ENCODE data around the gene LMOD1.
"Not testable (repeated sequence)": the region's sequence is repeated elsewhere in the genome, so short reads cannot be mapped to it uniquely, and the experiment has no call there.

Gene LMOD1

DNA sequence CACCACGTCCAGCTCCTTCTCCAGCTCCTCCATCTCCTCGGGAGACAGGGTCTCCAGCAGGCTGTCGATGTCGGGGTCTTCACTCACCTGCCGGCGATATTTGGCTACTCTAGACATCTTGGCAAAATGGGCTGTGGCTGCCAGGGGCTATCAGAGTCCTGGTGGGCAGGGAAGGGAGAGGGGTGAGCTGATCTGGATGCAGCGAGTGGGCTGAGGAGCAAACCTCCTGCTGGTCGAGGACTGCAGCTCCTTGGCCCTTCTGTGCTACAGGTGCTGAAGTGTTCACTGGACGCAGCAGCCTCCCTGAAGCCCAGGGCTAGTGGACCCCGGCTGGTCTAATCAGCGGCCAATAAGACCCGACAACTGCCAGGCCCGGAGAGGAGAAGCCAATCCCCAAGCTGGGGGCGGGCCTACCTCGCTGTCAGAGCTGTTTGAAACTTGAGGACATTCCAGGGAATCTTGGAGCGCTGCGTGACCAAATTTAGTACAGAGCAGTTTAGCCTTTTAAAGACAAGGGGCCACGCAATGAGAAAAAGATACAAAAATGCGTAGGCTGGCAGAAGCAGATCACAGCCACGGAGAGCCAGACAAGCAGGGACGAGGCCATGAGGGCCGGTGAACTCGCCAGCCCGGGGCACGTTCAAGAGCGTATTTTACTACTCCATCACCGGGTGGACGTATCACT lies at the start of gene LMOD1:
Gene LMOD1 (minus strand): TSS at position 325 of the 685 bp plus-strand sequence. CDS start 208 bp downstream, at position 117.
- no peak for DNase-seq

DNA sequence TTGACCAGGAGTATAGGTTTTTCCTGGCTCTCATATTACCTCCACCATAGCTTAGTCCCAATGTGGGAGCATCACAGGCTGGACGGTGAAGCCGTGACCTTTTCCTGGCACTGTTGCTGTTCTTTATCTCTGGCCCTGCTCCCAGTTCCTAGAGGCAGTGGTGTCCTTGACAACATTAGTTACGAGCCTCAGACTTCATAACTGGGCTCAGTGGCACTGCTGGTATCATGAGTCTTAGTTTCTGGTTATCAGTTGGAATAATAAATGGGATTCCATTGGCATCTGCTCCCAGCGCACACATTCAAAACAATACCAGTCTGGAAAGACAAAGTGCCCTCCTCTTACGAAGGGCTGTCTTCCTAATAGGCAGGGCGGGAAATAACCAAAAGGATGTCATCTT lies 44.1 kb upstream of the LMOD1 start:
- no peak for DNase-seq

DNA sequence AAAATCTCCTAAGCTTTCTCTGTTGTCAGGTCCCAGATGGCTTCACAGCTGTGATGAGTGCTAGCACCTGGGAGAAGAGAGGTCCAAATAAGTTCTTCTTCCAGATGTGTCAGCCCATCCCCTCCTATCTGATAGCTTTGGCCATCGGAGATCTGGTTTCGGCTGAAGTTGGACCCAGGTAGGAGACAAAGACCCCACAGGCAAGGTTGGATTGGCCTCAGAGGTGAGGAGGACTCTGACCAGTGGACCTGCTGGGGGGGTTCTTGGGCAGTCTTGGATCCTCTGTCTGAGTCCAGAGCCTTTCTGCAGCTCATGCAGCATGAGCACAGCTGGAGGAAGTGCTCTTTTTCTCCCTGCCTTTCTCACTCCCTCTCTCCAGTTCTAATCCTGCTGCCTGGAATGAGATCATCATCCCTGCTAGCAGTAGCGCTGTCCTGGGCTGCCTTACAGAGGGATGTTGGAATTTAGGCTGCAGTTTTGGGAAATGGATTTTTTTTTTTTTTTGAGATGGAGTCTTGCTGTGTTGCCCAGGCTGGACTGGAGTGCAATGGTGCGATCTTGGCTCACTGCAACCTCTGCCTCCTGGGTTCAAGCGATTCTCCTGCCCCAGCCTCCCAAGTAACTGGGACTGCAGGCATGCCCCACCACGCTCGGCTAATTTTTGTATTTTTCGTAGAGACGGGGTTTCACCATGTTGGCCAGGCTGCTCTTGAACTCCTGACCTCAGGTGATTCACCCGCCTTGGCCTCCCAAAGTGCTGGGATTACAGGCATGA lies 43.2 kb upstream of the LMOD1 start:
- DNase-seq, result no peak

DNA sequence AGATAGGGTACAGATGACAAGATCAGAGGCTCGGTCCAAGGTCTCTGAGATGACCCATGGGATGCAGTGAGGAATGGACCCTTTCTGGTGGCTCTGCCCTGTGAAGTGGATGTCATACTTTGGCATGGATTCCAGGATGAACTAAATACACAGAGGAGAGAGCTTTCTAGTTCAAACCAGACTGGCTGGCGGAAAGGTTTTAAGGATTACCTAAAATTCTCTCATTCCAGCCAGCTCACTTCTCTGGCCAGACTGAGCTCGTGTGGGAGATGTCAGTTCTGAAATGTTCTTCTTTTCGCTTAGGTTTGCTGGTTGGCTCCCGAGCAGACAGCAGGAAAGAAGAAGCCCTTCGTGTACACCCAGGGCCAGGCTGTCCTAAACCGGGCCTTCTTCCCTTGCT lies 42.3 kb upstream of the LMOD1 start:
- DNase-seq, result no peak

DNA sequence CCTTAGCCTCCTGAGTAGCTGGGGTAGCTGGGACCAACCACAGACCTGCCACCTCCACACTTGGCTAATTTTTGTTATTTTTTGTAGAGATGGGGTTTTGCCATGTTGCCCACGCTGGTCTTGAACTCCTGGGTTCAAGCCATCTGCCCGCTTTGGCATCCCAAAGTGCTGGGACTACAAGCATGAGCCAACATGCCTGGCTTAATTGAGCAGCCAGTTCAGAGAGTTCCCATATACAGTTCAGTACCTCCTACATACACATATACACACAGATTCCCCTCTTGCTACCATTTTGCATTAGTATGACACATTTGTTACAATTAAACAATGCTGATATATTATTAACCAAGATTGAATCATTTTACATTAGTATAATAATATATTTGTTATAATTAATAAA lies 39.0 kb upstream of the LMOD1 start:
- no peak for DNase-seq

GRCh38 chr1:201984446-201984845 lies 38.1 kb upstream of the LMOD1 start:
- DNase-seq, result no peak

GRCh38 chr1:201983380-201983805 lies 37.0 kb upstream of the LMOD1 start:
- no peak for DNase-seq

DNA sequence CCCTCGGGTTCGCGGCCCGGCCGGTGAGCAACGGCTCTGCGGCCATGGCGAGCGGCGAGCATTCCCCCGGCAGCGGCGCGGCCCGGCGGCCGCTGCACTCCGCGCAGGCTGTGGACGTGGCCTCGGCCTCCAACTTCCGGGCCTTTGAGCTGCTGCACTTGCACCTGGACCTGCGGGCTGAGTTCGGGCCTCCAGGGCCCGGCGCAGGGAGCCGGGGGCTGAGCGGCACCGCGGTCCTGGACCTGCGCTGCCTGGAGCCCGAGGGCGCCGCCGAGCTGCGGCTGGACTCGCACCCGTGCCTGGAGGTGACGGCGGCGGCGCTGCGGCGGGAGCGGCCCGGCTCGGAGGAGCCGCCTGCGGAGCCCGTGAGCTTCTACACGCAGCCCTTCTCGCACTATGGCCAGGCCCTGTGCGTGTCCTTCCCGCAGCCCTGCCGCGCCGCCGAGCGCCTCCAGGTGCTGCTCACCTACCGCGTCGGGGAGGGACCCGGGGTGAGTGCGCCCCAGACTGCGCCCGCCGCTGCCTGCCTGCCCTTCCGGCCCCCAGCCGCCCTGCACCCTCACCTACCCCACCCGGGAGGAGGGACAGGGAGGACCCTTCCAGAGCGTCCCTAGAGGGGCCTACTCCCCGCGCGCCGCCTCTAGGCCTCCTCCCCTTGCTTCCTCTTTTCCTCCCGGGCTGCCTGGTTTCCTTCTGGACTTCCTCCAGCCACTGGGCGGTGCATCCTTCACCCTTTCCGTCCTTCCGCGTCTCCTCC lies 36.5 kb upstream of the LMOD1 start, which contains the start of gene RNPEP:
Gene RNPEP (plus strand): TSS at position 26 of the 757 bp plus-strand sequence. CDS start 19 bp downstream, at position 45.
- no peak for DNase-seq

DNA sequence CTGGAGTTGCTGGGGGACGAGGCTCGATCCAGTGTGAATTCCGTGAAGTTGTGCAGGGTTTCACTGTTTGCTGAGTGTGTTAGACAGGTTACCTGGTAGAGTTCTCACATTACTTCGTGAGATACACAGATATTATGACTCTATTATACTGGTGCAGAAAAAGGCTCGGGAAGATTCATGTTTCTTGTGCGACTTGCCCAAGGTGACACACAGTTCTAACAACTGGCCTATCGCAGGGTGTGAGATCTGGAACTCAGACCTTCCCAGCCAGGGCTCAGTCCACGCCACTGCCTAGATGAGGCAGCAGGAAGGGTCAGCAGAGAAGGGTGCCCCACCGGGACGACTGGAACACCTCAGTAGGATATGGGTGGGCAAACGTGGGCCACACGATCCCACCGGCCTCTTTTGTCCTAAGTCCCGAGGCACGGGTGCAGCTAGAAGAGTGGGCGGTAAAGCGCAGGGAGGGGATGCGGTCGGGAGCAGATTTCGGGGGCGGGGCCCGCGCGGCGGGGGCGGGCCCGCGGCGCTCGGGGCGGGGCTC lies 35.8 kb upstream of the LMOD1 start:
- no peak for DNase-seq

GRCh38 chr1:201970334-201971159 lies 24.2 kb upstream of the LMOD1 start:
- DNase-seq, result no peak

- no peak for DNase-seq
These were observed 22.0 kb upstream of the LMOD1 start for GRCh38 chr1:201968202-201968925.

- DNase-seq, result no peak
These were observed 19.8 kb upstream of the LMOD1 start for GRCh38 chr1:201966171-201966570.

- DNase-seq, result no peak
These were observed 17.9 kb upstream of the LMOD1 start for GRCh38 chr1:201964261-201964660.

- not testable (repeated sequence) for DNase-seq
These were observed 16.0 kb upstream of the LMOD1 start for GRCh38 chr1:201962382-201962781.

DNA sequence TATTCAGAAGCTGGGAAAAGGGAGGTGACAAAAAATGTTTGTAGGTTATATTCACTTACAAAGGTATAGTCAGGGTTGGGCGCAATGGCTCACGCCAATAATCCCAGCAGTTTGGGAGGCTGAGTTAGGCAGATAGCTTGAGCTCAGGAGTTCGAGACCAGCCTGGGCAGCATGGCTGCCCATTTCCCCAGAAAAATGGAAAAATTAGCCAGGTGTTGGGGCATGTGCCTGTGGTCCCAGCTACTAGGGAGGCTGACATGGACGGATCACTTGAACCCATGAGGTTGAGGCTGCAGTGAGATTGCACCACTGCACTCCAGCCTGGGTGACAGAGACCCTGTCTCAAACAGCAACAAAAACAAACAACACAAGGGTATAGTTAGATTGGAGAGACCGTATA lies 12.0 kb upstream of the LMOD1 start:
- no peak for DNase-seq

DNA sequence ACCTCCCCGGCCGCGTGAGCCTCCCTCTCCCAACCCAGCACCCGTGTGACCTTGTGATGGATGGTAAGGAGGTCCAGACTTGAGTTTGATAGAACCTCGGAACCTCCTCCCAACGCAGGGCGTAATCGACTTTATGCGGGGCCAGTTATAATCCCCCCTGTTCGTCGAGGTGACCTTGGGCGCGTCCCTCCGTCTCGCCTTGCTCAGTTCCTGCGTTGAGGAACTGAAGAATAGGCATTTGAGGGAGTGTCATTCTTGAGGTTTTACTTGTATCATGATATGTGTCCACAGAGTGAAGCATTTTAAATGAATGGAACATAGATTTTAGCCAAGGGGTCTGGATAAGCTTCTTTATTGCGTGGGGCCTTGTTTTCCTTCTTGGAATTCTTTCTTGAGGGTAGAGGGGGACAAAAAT lies 9.4 kb upstream of the LMOD1 start:
- DNase-seq, result no peak

DNA sequence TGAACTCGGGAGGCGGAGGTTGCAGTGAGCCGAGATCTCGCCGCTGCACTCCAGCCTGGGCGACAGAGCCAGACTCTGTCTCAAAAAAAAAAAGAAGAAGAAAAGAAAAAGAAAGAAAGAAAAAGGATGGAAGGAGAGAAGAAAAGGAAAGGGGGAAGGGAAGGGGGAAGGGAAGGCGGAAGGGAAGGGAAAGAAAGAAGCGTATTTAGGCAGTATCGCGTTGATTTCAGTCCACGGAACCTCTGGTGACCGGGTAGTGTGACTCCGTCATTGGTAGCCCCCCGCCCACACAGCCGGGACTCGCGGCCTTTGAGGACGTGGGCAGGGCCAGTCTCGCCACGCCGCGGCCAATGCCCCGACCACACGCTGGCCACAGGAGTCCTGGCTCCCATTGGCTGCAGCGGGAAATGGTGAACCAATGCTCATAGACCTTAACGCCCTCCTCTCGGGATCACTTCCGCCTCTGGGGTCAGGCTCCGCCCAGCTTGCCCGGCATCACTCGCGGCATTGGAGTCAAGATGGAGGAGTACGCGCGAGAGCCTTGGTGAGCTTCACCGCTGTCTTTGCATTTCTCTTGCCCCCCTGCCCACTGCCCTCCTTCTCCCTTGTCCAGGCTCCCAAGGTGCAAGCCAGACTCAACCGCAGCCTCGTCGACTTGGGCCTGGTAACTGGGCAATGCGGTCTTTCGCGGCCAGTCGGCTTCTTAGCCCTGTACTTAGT lies 8.8 kb upstream of the LMOD1 start, which contains the start of gene TIMM17A:
Gene TIMM17A (plus strand): TSS at position 495 of the 720 bp plus-strand sequence. CDS start 24 bp downstream, at position 519.
- DNase-seq, result peak; percentile 93

DNA sequence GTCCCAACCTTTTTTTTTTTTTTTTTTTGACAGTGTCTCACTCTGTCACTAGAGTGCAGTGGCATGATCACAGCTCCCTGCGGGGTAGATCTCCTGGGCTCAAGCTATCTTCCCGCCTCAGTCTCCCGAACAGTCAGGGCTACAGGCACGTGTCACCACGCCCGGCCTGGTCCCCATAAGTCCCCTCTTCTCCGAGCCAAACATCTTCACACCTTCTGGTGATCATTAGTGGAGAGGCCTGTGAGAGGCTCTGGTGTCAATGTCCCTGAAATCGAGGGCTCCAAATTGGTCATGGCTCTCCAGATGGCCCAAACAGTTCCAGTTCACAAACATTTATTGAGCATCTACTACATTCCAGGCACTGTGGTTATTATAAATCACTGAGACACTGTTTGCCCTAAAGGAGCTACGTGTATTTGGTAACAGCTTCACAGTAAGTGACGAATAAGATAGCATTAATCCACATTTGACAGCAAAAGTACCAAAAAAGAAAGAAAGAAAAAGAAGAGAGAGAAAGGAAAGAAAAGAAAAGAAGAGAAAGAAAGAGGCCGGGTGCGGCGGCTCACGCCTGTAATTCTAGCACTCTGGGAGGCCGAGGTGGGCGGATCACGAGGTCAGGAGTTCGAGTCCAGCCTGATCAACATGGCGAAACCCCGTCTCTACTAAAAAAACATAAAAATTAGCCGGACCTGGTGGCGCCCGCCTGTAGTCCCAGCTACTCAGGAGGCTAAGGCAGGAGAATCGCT lies 8.1 kb upstream of the LMOD1 start:
- DNase-seq, result no peak

- no peak for DNase-seq
These were observed 3.1 kb upstream of the LMOD1 start for GRCh38 chr1:201949491-201949890.

GRCh38 chr1:201947697-201948008 lies 1.3 kb upstream of the LMOD1 start:
- DNase-seq, result no peak
